ENCODE measurements around the gene IMPDH1.

The IMPDH1 gene

GRCh38 chr7:128434413-128435326 lies 24.9 kb upstream of the IMPDH1 start:
- POLR2A ChIA-PET, result no interaction called here
- DNase-seq (ENCODE audit: extremely low spot score), result no peak
- TF ChIP-seq CTCF (IDR thresholded peaks at IDR 0.05; ENCODE audit: control extremely low read depth, extremely low read depth, low read depth, missing control alignments), result no peak
- CTCF ChIA-PET, result interaction anchor here (0.7 to 42.8 kb wide), 8 partner anchors 8 to 638 kb away, joined by 3 to 963 read pairs (median 44); partner anchors contain the start of genes HILPDA and IMPDH1

- ChIA-PET POLR2A (interaction anchor here (0.8 kb wide), 1 partner anchor 22 kb away, joined by 3 read pairs; no protein-coding TSS in a partner anchor), CTCF (interaction anchor here (0.8 to 42.8 kb wide), 6 partner anchors 13 to 33 kb away, joined by 5 to 963 read pairs (median 48); partner anchors contain the start of genes HILPDA and IMPDH1)
These were observed 22.0 kb upstream of the IMPDH1 start for GRCh38 chr7:128431754-128432153.

GRCh38 chr7:128431221-128431620 lies 21.4 kb upstream of the IMPDH1 start:
- no peak for DNase-seq (ENCODE audit: extremely low spot score)
- POLR2A ChIA-PET, result no interaction called here

More at GRCh38 chr7:128431754-128432153, 22.0 kb upstream of the IMPDH1 start:
- TF ChIP-seq CTCF (IDR thresholded peaks at IDR 0.05; ENCODE audit: control extremely low read depth, extremely low read depth, low read depth, missing control alignments), result no peak
- no peak for DNase-seq (ENCODE audit: extremely low spot score)

GRCh38 chr7:128430207-128430606 lies 20.4 kb upstream of the IMPDH1 start:
- ChIA-PET CTCF (interaction anchor here (1.7 to 42.8 kb wide), 6 partner anchors 11 to 45 kb away, joined by 5 to 963 read pairs (median 116); partner anchors contain the start of genes HILPDA and IMPDH1), POLR2A (no interaction called here)
- TF ChIP-seq CTCF (IDR thresholded peaks at IDR 0.05; ENCODE audit: control extremely low read depth, extremely low read depth, low read depth, missing control alignments), result no peak
- no peak for DNase-seq (ENCODE audit: extremely low spot score)

More at GRCh38 chr7:128431221-128431620, 21.4 kb upstream of the IMPDH1 start:
- CTCF ChIA-PET, result interaction anchor here (1.4 to 42.8 kb wide), 7 partner anchors 14 to 44 kb away, joined by 5 to 963 read pairs (median 88); partner anchors contain the start of genes HILPDA and IMPDH1
- no peak for TF ChIP-seq CTCF (IDR thresholded peaks at IDR 0.05; ENCODE audit: control extremely low read depth, extremely low read depth, low read depth, missing control alignments)

GRCh38 chr7:128427289-128427891 lies 17.6 kb upstream of the IMPDH1 start:
- POLR2A ChIA-PET, result no interaction called here
- CTCF ChIA-PET, result interaction anchor here (0.6 to 42.8 kb wide), 24 partner anchors 9 to 791 kb away, joined by 3 to 963 read pairs (median 10); partner anchors contain the start of genes HILPDA, IMPDH1, METTL2B and RBM28
- peak; percentile 51 for DNase-seq (ENCODE audit: extremely low spot score)
- TF ChIP-seq CTCF (IDR thresholded peaks at IDR 0.05; ENCODE audit: control extremely low read depth, extremely low read depth, low read depth, missing control alignments), result peak; percentile 67

GRCh38 chr7:128425850-128426249 lies 16.1 kb upstream of the IMPDH1 start:
- peak; percentile 91 for TF ChIP-seq CTCF (IDR thresholded peaks at IDR 0.05; ENCODE audit: control extremely low read depth, extremely low read depth, low read depth, missing control alignments)
- DNase-seq (ENCODE audit: extremely low spot score), result peak; percentile 77
- CTCF ChIA-PET, result interaction anchor here (0.6 to 42.8 kb wide), 20 partner anchors 11 to 785 kb away, joined by 3 to 963 read pairs (median 20); partner anchors contain the start of genes HILPDA, IMPDH1 and RBM28
- POLR2A ChIA-PET, result no interaction called here
